GM12891 (cell line): Measurements from ENCODE around the gene AKT1.
A peak's percentile ranks its signal among the peaks of the same experiment; 100 is the strongest.

Source experiments
- DNase-seq: peaks from one replicate; pipeline ENCODE4 v3.0.0; 2011; ENCODE audit warnings: low spot score; ENCODE audit not compliant: insufficient read length
- FAIRE-seq: peaks from 2 replicates; lab custom pipeline; 2011; peaks lifted over from hg19 to GRCh38; lab: Jason Lieb, UNC
- PAX5 ChIP-seq: IDR thresholded peaks from 2 replicates; pipeline ENCODE4 v1.6.1; 2011; ENCODE audit warnings: low read length, moderate library complexity, mild to moderate bottlenecking; ENCODE audit not compliant: insufficient read depth, severe bottlenecking
- POLR2A ChIP-seq: IDR thresholded peaks from 2 replicates; pipeline ENCODE4 v1.6.1; 2011; ENCODE audit warnings: low read depth, low read length, control low read depth
- POLR2AphosphoS5 ChIP-seq: IDR thresholded peaks from 2 replicates; pipeline ENCODE4 v1.6.1; 2011; ENCODE audit warnings: low read depth, low read length, control low read depth
- POU2F2 ChIP-seq: IDR thresholded peaks from 2 replicates; pipeline ENCODE4 v1.6.1; 2011; ENCODE audit warnings: low read depth, mild to moderate bottlenecking, control low read depth, low read length, moderate library complexity
- SPI1 ChIP-seq: IDR thresholded peaks from 2 replicates; pipeline ENCODE4 v1.6.1; 2011; ENCODE audit warnings: low read depth, low read length, control low read depth
- TAF1 ChIP-seq: IDR thresholded peaks from 2 replicates; pipeline ENCODE4 v1.6.1; 2011; ENCODE audit warnings: low read depth, low read length, control low read depth

AKT1 gene

DNA sequence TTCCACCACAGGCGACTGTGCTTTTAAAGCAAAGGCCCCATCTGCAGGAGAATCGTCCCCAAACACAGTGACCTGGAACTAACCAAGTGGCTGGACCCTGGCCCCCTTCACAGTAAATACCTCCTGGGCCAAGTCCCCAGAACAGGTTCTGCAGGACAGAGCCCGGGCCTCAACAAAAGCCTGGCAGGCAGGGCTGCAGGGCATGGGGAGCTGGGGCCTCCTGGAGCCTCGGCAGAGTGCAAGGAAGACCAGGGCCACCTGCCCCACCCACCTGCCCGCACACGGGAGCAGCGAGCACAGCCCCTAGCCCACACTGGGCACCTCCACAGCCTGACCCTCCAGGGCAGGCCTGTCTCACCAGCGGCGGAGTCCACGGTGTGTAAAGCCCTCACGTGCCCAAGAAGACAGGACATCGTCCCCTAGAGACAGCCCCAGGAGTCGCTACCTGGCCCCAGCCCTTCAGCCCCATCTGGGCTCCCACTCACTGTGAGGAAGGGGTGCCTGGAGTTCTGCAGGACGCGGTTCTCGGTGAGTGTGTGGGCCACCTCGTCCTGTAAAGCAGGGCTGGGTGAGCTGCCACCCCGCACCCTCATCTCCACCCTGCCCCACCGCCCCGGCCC, 21.0 kb downstream of the AKT1 start:
- no peak for TF ChIP-seq POU2F2
- TF ChIP-seq POLR2A: no peak; the same call in 1 of the 2 replicates
- TF ChIP-seq POLR2AphosphoS5: no peak
- TF ChIP-seq TAF1: no peak
- no peak for TF ChIP-seq SPI1
- TF ChIP-seq PAX5: no peak
- FAIRE-seq (no peak), DNase-seq (no peak)

DNA sequence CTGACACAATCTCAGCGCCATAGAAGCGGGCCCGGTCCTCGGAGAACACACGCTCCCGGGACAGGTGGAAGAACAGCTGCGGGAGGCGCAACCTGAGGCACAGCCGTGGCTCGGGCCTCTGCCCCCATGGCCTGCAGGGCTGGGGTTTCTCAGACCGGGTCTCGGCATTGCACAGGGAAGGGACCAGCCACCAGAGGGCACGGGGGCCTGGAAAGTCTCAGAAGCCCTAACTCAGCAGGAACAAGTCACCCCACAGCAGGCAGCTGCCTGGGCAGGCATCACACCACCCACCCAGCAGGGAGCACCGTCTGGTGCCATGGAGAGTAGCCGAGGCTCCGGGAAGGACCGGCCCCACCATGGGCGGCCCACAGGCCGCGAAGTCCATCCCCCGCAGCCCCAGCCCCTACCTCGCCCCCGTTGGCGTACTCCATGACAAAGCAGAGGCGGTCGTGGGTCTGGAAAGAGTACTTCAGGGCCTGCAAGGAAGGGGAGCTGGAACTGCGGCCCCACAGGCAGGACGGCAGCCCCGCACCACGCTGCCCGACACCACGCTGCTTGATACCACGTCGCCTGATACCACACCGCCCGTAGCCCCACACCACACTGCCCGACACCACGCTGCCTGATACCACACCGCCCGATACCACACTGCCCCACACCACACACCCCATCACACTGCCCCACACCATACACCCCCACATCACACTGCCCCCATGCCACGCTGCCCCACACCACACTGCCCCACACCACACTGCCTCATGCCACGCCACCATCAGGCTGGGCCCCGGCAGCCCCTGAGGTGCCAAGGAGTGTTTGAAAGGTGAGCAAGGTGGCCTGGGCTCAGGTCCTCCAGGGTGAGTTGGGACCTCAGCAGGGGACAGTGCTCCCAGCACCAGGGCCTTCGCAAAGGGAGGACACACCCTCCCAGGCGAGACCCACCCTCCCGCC, 21.8 kb downstream of the AKT1 start:
- DNase-seq: no peak
- no peak for FAIRE-seq
- no peak for TF ChIP-seq POU2F2
- TF ChIP-seq SPI1: no peak
- no peak for TF ChIP-seq POLR2A
- TF ChIP-seq TAF1: no peak
- TF ChIP-seq PAX5: no peak
- TF ChIP-seq POLR2AphosphoS5: no peak

DNA sequence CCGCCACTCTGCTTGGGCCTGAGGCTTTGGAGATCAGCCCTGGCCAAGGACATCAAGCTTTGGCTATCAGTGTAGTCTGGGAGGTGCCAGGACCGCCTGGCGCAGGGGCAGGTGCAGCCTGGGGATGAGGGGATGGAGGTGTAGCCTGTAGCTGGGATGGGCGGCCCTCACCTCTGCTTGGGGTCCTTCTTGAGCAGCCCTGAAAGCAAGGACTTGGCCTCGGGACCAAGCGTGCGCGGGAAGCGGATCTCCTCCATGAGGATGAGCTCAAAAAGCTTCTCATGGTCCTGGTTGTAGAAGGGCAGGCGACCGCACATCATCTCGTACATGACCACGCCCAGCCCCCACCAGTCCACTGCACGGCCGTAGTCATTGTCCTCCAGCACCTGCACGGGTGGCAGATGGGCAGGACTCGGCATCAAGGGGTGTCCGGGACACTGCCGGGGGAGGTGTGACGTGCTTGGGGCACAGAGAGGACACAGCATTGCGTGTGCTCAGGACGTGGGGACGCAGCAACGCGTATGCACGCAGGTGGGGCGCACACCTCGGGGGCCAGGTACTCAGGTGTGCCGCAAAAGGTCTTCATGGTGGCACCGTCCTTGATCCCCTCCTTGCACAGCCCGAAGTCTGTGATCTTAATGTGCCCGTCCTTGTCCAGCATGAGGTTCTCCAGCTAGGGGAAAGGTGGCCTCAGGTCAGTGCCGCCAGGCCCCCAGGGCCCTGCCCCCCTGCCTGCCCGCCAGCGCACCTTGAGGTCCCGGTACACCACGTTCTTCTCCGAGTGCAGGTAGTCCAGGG, 22.6 kb downstream of the AKT1 start:
- DNase-seq (no peak), FAIRE-seq (no peak)
- TF ChIP-seq POLR2A: no peak
- TF ChIP-seq PAX5: no peak
- no peak for TF ChIP-seq POLR2AphosphoS5
- TF ChIP-seq POU2F2: no peak
- TF ChIP-seq SPI1: no peak
- TF ChIP-seq TAF1: no peak

DNA sequence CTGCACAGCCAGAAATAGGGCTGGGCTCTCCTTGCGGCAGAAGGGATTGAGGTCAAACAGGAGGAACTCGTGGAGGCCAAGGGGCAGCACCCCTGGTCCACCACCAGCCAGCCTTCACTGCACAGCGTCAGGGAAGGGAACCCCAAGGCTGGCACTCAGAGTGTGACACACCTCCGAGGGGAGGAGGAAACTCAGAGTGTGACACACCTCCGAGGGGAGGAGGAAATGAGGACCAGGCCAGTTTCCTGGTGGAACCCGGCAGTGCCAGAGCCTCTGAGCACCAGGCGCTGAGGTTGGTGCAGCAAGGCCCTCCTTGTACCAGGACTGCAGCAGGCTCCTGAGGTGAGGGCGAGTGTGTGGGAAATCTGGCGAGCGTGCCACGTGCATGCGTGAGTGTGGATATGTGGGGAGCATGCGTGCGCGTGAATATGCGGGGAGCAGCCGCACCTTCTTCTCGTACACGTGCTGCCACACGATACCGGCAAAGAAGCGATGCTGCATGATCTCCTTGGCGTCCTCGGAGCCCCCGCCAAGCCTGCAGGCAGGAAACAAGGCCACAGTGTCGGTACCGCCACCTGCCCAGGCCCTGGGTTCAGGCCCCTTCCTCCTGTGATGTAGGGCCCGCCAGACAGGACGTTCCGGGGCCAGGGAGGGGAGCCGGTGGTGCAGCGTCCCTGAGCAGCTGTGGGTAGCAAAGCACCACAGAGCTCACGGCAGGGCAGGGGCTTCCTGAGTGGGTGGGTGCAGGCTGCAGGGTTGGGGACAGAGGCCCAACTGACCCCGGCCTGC, 23.4 kb downstream of the AKT1 start:
- DNase-seq: no peak
- FAIRE-seq: no peak
- TF ChIP-seq POLR2A (no peak), POU2F2 (0 out of 2 replicates have a peak, but pooled peaks have one; percentile 13)

DNA sequence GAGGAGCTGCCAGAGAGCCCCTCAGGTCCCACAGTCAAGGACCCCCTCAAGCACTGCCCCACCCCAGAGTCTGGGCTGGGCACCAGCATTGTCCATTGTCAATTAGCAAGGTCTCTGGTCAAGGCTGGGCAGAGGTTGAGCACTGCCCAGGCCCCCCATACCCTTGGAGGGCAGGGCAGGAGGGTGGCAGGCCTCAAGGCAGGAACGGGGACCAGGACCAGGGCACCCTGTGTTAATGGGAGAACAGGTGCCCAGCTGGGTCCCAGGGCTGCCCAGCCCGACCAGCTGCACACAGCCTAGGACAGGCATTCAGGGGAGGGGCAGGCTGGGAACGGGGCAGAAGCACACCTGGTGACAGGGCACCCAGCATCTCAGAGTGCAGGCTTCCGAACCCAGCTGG, 24.2 kb downstream of the AKT1 start:
- TF ChIP-seq POLR2A: no peak
- TF ChIP-seq TAF1: no peak
- no peak for TF ChIP-seq PAX5
- no peak for TF ChIP-seq POLR2AphosphoS5
- TF ChIP-seq SPI1: no peak
- TF ChIP-seq POU2F2: no peak
- no peak for DNase-seq
- no peak for FAIRE-seq

DNA sequence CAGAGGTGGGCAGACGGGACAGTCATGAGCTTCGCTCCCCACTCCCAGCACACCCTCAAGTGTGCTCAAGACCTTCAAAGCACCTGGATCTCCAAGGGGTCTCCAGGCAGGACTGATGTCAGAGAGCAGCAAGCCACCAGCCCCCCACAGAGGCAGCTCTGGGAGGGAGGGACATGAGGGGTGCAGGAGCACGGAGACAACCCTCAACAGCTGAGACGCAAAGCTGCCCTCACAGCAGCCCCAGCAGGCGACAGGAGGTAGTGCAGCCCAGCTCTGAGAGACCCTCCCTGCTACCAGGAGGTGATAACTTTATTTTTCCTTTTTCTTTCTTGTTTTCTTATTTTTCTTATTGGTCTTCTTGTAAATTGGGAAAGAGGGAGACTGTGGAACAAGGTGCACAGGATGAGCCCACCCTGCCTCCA, 24.7 kb downstream of the AKT1 start:
- no peak for DNase-seq
- no peak for FAIRE-seq
- TF ChIP-seq TAF1 (no peak), POLR2AphosphoS5 (no peak), SPI1 (no peak), POU2F2 (no peak), POLR2A (no peak), PAX5 (no peak)

DNA sequence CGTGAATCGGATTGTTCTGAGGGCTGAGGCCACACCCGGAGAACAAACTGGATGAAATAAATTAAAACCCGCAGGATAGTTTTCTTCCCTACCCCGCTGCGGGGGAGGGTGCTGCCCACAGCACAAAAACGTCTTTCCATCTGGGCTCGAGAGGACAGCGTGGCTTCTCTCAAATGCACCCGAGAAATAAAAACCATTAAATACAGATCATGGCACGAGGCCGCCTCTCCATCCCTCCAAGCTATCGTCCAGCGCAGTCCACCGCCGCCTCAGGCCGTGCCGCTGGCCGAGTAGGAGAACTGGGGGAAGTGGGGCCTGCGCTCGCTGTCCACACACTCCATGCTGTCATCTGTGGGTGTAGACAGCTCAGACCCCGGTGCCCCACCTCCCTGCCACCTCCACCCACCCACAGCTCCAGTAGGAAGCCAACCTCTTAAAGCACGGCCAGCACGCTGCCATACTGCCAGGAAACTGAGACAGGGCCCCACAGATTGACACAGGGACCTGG, 25.4 kb downstream of the AKT1 start:
- TF ChIP-seq POLR2A: no peak
- no peak for TF ChIP-seq POU2F2
- TF ChIP-seq POLR2AphosphoS5: no peak
- TF ChIP-seq TAF1: no peak
- TF ChIP-seq SPI1: no peak
- FAIRE-seq (no peak), DNase-seq (no peak)

DNA sequence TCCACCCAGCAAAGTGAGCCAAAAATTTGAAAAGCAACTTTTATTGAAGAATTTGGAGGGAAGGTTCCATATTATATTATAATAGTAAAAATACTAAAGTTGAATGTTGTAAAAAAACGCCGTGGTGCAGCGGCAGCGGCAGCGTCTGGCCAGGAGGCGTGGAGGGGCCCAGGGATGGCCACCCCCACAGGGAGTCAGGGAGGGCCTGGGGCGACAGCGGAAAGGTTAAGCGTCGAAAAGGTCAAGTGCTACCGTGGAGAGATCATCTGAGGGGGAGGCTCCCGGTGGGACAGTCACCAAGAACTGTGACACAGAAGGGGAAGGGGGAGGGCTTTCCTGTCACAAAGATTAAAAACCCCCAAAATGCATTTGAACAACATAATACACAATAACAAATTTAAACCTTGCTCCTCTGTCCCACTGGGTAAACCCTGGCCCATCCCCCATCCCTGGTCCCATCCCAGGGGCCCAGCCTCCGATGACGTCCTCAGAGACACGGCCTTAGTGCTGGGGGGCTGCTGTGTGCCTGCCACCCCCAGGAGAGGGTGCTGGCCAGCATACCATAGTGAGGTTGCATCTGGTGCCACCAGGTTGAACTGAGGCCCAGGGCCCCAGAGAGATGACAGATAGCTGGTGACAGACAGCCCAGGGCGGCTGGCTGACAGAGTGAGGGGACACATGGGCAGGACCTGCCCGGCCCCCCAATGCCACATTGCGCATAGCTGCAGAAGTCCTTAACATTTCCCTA, 26.1 kb downstream of the AKT1 start:
- FAIRE-seq: no peak

More for the DNA sequence above, 26.1 kb downstream of the AKT1 start:
- TF ChIP-seq POLR2AphosphoS5 (no peak), POU2F2 (no peak), TAF1 (no peak), SPI1 (no peak), POLR2A (no peak), PAX5 (no peak)
- no peak for DNase-seq
